ENCODE data around the gene ISX. TPM values are rescaled to one million over a fixed set of nuclear protein-coding genes. Genes with fewer than 3 reads are reported as not detected.

The ISX gene
- total RNA-seq, 1 experiment from 2014 or later: not detected

DNA sequence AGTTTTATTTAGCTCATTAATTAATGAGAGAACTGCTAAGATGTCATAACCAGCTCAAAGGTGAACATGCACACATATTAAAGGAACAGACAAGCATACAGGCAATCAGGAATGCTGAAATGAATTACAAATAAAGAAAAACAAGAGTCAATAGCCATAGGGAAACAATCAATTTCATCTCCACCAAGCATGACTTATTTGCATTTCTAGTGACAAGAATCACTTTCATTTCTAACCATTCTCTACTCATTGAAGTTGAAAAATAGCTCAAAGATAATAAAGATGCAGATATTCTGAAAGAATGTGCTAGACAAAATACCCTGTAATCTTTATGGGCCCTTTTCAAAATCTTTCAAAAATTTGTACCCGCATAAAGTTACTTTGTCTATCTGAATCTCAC is 23.2 kb downstream of the ISX start:
- H3K27ac Mint-ChIP-seq (ENCODE audit: low read depth, unreplicated experiment): no peak overlapping the region
- BruUV-seq (replicated peaks): no TSS peak
- H3K4me3 Mint-ChIP-seq (ENCODE audit: unreplicated experiment): no peak overlapping the region
- TF ChIP-seq, protein P1, sequence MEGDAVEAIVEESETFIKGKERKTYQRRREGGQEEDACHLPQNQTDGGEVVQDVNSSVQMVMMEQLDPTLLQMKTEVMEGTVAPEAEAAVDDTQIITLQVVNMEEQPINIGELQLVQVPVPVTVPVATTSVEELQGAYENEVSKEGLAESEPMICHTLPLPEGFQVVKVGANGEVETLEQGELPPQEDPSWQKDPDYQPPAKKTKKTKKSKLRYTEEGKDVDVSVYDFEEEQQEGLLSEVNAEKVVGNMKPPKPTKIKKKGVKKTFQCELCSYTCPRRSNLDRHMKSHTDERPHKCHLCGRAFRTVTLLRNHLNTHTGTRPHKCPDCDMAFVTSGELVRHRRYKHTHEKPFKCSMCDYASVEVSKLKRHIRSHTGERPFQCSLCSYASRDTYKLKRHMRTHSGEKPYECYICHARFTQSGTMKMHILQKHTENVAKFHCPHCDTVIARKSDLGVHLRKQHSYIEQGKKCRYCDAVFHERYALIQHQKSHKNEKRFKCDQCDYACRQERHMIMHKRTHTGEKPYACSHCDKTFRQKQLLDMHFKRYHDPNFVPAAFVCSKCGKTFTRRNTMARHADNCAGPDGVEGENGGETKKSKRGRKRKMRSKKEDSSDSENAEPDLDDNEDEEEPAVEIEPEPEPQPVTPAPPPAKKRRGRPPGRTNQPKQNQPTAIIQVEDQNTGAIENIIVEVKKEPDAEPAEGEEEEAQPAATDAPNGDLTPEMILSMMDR (IDR thresholded peaks at IDR 0.05; ENCODE audit: unreplicated experiment): no peak
- H3K9me3 Mint-ChIP-seq (ENCODE audit: unreplicated experiment): peaks cover 51% of the 10 kb centered on the region
- ChIA-PET POLR2A (no interaction called here), CTCF (interaction anchor here (0.8 kb wide), 1 partner anchor 49 kb away, joined by 3 read pairs; no protein-coding TSS in a partner anchor)
- no peaks in the 10 kb centered on the region for H3K27me3 Mint-ChIP-seq (ENCODE audit: insufficient read depth, unreplicated experiment)
- no peak for DNase-seq (ENCODE audit: unreplicated experiment)
- H3K4me1 Mint-ChIP-seq (ENCODE audit: insufficient read depth, unreplicated experiment): no peaks in the 10 kb centered on the region
- intact Hi-C loops (cut with micrococcal nuclease): no loop called here
- no peaks in the 10 kb centered on the region for H3K36me3 Mint-ChIP-seq (ENCODE audit: insufficient read depth, unreplicated experiment)

DNA sequence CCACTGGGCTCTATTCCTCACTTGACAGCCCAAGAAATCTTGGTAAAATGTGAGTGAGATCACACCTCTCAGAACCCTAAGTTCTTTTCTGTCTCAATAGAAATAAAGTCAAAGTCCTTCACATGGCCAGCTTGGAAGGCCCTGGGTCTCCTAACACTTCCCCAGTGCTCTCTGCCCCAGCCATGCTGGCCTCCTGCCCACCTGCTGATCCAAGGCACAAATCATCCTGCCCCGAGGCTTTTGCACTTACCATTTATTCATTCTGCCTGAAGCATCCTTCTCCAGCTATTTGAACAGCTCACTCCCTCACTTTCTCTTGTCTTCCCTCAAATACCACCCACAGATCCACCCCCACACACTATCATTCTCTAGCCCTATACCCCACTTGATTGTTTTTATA is 26.4 kb downstream of the ISX start:
- H3K36me3 Mint-ChIP-seq (ENCODE audit: insufficient read depth, unreplicated experiment): no peaks in the 10 kb centered on the region
- TF ChIP-seq, protein P1 (IDR thresholded peaks at IDR 0.05; ENCODE audit: unreplicated experiment): no peak
- H3K9me3 Mint-ChIP-seq (ENCODE audit: unreplicated experiment): peaks cover 43% of the 10 kb centered on the region
- no peaks in the 10 kb centered on the region for H3K27me3 Mint-ChIP-seq (ENCODE audit: insufficient read depth, unreplicated experiment)
- H3K4me3 Mint-ChIP-seq (ENCODE audit: unreplicated experiment): no peak overlapping the region
- CTCF ChIA-PET: no interaction called here
- no peak overlapping the region for H3K27ac Mint-ChIP-seq (ENCODE audit: low read depth, unreplicated experiment)
- BruUV-seq (replicated peaks): no TSS peak
- H3K4me1 Mint-ChIP-seq (ENCODE audit: insufficient read depth, unreplicated experiment): no peaks in the 10 kb centered on the region
- DNase-seq (ENCODE audit: unreplicated experiment): no peak
- intact Hi-C loops (cut with micrococcal nuclease): no loop called here
- POLR2A ChIA-PET: no interaction called here

DNA sequence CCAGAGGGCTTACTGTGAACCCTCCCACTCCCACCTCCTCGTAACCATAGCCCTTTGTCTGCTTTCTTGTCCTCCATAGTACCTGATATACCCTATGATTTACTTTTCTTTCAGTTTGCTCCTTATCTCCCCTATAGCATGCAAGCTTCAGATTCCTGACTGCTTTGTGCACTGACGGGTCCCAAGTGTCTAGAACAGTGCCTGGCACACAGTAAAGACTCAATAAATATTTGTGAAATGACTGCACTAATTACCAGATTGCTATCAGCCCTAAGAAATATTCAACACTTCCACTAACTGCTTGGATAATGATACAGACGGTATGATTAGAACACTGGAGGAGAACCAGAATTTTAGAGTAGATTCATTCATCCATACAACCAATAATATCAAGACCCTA is 33.0 kb downstream of the ISX start:
- intact Hi-C loops (cut with micrococcal nuclease): no loop called here
- no peaks in the 10 kb centered on the region for H3K27me3 Mint-ChIP-seq (ENCODE audit: insufficient read depth, unreplicated experiment)
- no peak overlapping the region for H3K4me3 Mint-ChIP-seq (ENCODE audit: unreplicated experiment)
- BruUV-seq (replicated peaks): no TSS peak
- POLR2A ChIA-PET: no interaction called here
- CTCF ChIA-PET: no interaction called here
- TF ChIP-seq, protein P1 (IDR thresholded peaks at IDR 0.05; ENCODE audit: unreplicated experiment): no peak
- H3K27ac Mint-ChIP-seq (ENCODE audit: low read depth, unreplicated experiment): no peak overlapping the region
- no peaks in the 10 kb centered on the region for H3K4me1 Mint-ChIP-seq (ENCODE audit: insufficient read depth, unreplicated experiment)
- H3K36me3 Mint-ChIP-seq (ENCODE audit: insufficient read depth, unreplicated experiment): peaks cover 4% of the 10 kb centered on the region
- H3K9me3 Mint-ChIP-seq (ENCODE audit: unreplicated experiment): peaks cover 16% of the 10 kb centered on the region
- DNase-seq (ENCODE audit: unreplicated experiment): no peak

DNA sequence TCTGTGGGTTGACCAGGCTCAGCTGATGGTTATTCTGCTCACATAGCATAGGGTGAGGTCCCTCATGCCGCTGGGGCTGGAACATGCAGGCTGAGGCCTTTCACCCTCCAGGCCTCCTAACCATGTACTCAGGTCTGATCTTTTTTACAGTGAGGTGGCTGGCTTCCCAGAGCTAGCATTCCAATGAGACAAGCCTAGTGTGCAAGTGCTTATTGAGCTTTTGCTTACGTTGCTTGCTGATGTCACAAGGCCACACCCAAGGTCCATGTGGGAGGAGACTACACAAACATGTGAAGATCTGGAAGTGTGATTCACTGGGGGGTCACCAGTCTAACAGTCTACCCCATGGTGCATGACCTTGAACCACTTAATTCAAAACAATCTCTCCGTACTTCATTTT is 33.9 kb downstream of the ISX start:
- H3K27ac Mint-ChIP-seq (ENCODE audit: low read depth, unreplicated experiment): no peak overlapping the region
- no peaks in the 10 kb centered on the region for H3K4me1 Mint-ChIP-seq (ENCODE audit: insufficient read depth, unreplicated experiment)
- ChIA-PET POLR2A (no interaction called here), CTCF (interaction anchor here (0.6 to 1.3 kb wide), 2 partner anchors 55 to 89 kb away, joined by 3 to 5 read pairs; no protein-coding TSS in a partner anchor)
- no peak for DNase-seq (ENCODE audit: unreplicated experiment)
- H3K9me3 Mint-ChIP-seq (ENCODE audit: unreplicated experiment): peaks cover 10% of the 10 kb centered on the region
- no peaks in the 10 kb centered on the region for H3K27me3 Mint-ChIP-seq (ENCODE audit: insufficient read depth, unreplicated experiment)
- H3K36me3 Mint-ChIP-seq (ENCODE audit: insufficient read depth, unreplicated experiment): peaks cover 4% of the 10 kb centered on the region
- intact Hi-C loops (cut with micrococcal nuclease): no loop called here
- no peak overlapping the region for H3K4me3 Mint-ChIP-seq (ENCODE audit: unreplicated experiment)
- TF ChIP-seq, protein P1 (IDR thresholded peaks at IDR 0.05; ENCODE audit: unreplicated experiment): no peak
- BruUV-seq (replicated peaks): no TSS peak

All from MCF 10A (cell line).